Stomach smooth muscle (tissue), 2 donors: ENCODE results near the gene UHRF1.

Experiments
- H3K27ac ChIP-seq: one replicate; pipeline ENCODE4 v1.7.0; 2013; ENCODE audit warnings: mild to moderate bottlenecking, low read length, inconsistent platforms
- H3K27me3 ChIP-seq, 2 donors: one replicate each; pipeline ENCODE4 v1.7.0; 2013; ENCODE audit warnings: low read length in 2 of 2; ENCODE audit not compliant: insufficient read depth in 2 of 2, control insufficient read depth in 1 of 2
- H3K36me3 ChIP-seq, 2 donors: one replicate each; pipeline ENCODE4 v1.7.0; 2013; ENCODE audit warnings: low read length in 2 of 2; ENCODE audit not compliant: control insufficient read depth in 2 of 2, insufficient read depth in 2 of 2
- H3K4me1 ChIP-seq: one replicate; pipeline ENCODE4 v1.7.0; 2013; ENCODE audit warnings: low read length; ENCODE audit not compliant: control insufficient read depth, insufficient read depth
- H3K4me3 ChIP-seq, 2 donors: one replicate each; pipeline ENCODE4 v1.7.0; 2013; ENCODE audit warnings: low read length in 2 of 2
- H3K9ac ChIP-seq, 2 donors: one replicate each; pipeline ENCODE4 v1.7.0; 2013; ENCODE audit warnings: low read length in 2 of 2, mild to moderate bottlenecking in 1 of 2
- H3K9me3 ChIP-seq, 2 donors: one replicate each; pipeline ENCODE4 v1.7.0; 2013; ENCODE audit warnings: low read length in 2 of 2; ENCODE audit not compliant: control insufficient read depth in 2 of 2
- donor health status: healthy.
- donor health status: Pancreatic carcinoma.

Gene UHRF1

DNA sequence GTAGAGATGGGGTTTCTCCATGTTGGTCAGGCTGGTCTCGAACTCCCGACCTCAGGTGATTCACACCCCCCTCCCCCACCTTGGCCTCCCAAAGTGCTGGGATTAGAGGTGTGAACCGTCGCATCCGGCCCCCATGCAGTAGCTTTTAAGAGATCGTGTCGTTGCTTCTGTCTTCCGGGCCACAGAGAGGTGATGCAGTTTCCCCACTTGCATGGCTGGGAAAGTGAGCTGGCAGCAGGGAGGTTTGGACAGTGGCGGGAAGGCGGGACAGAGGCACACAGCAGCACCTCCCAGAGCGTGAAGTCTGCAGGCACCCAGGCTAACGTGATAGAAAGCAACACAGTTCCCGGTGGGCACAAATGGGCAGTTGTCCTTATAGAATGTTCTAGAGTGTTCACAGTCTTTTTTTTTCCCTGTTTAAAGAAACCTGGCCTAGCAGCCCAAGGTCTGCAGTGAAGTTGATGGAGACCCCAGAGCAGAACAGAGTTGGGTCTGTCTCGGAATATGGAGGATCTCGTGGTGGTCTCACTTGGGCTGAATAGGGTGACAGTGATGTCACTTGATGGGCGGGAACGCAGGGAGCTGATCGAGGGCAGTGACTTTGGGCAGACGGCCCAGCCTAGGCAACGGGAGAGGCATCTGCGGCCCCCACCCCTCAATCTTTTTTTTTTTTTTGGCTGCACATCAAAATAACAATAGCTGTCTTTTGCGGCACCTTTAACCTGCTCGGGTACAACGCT lies 4.9 kb downstream of the UHRF1 start:
- H3K4me1 ChIP-seq = peaks cover 25% of the 10 kb centered on the region

DNA sequence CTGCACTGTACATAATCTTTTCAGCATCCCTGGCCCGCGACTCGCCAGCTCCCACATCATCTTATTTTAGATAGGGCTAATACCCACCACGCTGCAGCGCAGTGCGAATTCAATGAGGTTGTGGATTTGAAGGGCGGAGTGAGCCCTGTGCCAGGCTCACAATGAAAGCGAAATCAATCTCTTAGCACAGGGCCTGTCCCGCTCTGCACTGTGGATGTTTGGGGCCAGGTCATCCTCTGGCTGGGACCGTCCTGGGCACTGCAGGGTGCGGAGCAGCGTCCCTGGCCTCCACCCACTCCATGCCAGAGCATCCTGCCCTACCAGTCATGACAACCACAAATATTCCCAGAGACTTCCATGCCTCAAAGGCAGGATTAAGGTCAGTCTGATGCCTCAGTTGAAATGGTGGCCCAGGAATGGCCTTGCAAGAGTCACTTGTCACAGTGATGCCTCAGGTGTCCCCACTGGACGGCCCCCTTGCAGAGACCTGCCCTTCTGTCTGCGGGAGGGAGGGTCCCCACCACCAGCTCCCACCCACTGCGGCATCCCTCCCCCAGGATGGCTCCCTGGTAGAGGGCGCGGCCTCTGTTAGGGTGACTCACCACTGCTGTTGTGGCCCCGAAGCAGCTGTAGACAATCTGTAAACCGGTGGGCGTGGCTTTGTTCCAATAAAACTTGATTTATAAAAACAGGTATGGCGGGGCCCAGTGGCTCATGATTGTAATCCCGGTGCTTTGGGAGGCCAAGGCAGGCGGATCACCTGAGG lies 5.6 kb downstream of the UHRF1 start:
- Histone ChIP-seq H3K9ac (no peak overlapping the region), H3K36me3 (no peaks in the 10 kb centered on the region), H3K27me3 (no peaks in the 10 kb centered on the region), H3K4me3 (no peak overlapping the region), H3K27ac (no peak overlapping the region), H3K9me3 (no peaks in the 10 kb centered on the region), H3K4me1 (peaks cover 19% of the 10 kb centered on the region)

More for the DNA sequence above, 4.9 kb downstream of the UHRF1 start:
- Histone ChIP-seq H3K9me3 (no peaks in the 10 kb centered on the region), H3K27me3 (peaks cover 0 to 5% of the 10 kb centered on the region in 2 donors), H3K4me3 (no peak overlapping the region), H3K27ac (no peak overlapping the region), H3K9ac (no peak overlapping the region), H3K36me3 (no peaks in the 10 kb centered on the region)

DNA sequence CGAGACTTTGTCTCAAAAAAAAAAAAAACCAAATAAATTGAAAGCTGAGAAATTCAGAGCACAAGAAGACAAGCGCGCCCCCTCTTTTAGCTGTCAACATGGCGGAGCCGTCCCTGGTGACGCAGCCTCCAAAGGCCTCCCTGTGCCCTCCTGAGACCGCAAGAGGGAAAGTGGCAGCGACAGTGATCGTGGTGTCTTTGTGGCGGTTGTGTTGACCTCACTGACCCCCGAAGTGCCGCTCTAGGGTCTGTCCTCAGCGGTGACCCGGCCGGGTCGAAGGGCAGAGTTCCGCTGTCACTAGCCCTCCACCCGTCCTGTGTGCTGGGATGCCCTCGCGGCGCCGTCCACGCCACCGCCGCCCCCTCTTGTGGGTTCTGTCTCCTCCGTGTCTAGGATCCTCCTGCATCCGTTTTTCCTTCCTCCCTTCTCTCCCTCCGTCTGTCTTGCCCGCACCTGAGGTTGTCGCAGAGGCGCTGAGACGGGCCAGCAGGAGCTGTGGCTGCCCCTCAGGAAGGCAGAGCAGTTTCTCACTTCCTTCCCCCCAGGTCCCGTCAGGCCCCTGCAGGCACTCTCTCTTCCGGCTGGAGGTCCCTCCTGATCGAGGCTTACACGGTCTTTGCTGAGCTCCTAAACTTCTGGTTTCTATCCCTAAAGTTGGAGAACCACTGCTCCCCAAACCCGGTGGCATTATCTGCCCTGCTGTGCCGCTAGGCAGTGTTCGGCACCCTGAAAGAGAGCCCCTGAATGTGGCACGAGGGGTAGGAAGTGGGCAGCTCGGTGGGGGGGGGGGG lies 7.2 kb downstream of the UHRF1 start:
- H3K9ac ChIP-seq = no peak overlapping the region
- peak overlapping the region in 1 of 2 donors; percentile 15 for H3K4me3 ChIP-seq
- no peaks in the 10 kb centered on the region for H3K27me3 ChIP-seq
- no peaks in the 10 kb centered on the region for H3K9me3 ChIP-seq
- H3K27ac ChIP-seq = no peak overlapping the region
- H3K36me3 ChIP-seq = no peaks in the 10 kb centered on the region
- H3K4me1 ChIP-seq = peaks cover 7% of the 10 kb centered on the region

DNA sequence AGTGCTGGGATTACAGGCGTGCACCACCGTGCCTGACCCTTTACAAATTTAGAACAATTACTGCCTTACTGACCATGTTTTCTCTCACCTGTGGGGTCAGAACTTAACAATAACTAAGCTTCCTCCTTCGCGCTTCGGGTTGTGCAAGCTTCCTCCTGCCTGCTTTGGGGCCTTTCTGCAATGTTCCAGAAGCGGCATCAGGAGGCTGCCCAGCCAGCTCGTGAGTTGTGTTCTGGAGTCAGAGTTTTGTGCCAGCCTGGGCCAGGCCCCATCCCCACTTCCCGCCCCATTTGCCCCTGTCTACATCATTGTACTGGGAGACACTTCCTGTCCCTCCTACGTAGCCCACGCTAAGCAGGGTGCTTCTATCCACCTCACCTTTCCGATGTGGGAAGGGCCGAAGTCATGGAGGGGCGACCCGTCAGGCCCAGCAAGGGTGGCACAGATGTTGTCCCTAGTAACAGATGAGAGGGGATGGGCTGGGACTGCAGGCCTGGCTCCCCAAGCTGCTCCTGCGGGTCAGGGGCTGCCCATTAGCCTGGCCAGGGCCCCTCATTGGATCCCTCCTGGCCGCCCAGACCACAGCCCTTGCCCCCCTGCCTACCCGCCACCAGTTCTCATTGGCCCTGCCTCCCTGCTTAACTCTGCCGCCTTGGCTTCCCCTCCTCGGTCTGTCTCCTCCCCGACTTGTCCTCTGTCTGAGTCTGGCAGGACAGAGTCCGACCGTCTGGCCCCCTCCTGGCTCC lies 13.4 kb downstream of the UHRF1 start:
- Histone ChIP-seq H3K9ac (no peak overlapping the region), H3K36me3 (no peaks in the 10 kb centered on the region), H3K9me3 (no peaks in the 10 kb centered on the region), H3K27ac (no peak overlapping the region), H3K4me1 (no peaks in the 10 kb centered on the region), H3K27me3 (no peaks in the 10 kb centered on the region), H3K4me3 (no peak overlapping the region)

DNA sequence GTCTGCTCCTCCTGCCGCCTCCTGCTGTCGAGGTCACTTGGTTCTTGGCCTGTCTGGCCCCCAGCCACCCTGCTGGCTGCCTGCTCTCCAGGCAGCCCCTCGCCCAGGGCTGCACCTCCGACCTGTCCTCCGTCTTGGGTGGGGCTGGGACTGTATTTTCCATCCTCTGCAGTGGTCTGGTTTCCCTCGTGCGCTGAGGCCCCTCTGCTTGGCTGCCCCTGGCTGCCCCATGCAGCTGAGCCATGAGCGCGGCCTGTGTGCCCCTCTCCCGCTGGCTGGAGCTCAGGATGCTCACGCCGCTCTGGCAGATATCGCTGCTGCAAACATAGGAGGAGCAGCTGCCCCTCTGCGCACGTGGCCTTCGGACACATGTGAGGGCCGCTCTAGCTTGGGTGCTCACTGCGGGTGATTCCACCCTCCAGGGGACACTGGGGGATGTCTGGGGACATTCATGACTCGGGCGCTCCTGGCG lies 14.0 kb downstream of the UHRF1 start:
- H3K4me1 ChIP-seq = no peaks in the 10 kb centered on the region
- no peak overlapping the region for H3K9ac ChIP-seq
- H3K27ac ChIP-seq = no peak overlapping the region
- no peak overlapping the region for H3K4me3 ChIP-seq
- no peaks in the 10 kb centered on the region for H3K36me3 ChIP-seq
- H3K9me3 ChIP-seq = no peaks in the 10 kb centered on the region
- no peaks in the 10 kb centered on the region for H3K27me3 ChIP-seq

DNA sequence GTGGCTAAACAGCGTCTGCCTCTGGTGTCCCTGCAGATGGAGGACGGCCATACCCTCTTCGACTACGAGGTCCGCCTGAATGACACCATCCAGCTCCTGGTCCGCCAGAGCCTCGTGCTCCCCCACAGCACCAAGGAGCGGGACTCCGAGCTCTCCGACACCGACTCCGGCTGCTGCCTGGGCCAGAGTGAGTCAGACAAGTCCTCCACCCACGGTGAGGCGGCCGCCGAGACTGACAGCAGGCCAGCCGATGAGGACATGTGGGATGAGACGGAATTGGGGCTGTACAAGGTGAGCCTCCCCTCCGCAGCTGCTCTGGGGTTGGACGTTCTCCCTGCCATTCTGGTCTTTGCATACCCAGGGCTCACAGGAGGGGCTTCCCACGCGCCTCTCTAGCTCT lies 19.9 kb downstream of the UHRF1 start:
- no peak overlapping the region for H3K27ac ChIP-seq
- H3K27me3 ChIP-seq = no peaks in the 10 kb centered on the region
- no peaks in the 10 kb centered on the region for H3K4me1 ChIP-seq
- no peak overlapping the region for H3K4me3 ChIP-seq
- H3K9me3 ChIP-seq = no peaks in the 10 kb centered on the region
- H3K36me3 ChIP-seq = no peaks in the 10 kb centered on the region
- no peak overlapping the region for H3K9ac ChIP-seq

DNA sequence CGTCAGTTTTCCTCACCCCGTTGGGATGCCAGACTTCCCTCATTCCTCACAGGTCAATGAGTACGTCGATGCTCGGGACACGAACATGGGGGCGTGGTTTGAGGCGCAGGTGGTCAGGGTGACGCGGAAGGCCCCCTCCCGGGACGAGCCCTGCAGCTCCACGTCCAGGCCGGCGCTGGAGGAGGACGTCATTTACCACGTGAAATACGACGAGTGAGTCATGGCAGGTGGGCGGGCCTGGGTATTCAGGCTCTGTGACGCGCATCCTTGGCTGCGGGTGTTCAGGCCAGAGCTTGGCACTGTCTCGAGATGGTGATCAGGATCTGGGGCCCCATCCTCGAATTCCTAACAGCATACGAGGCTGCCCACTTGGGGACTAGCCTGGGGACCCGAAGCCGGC lies 21.4 kb downstream of the UHRF1 start:
- Histone ChIP-seq H3K9me3 (no peaks in the 10 kb centered on the region), H3K4me1 (no peaks in the 10 kb centered on the region), H3K9ac (no peak overlapping the region), H3K27me3 (no peaks in the 10 kb centered on the region), H3K36me3 (no peaks in the 10 kb centered on the region), H3K4me3 (no peak overlapping the region), H3K27ac (no peak overlapping the region)

DNA sequence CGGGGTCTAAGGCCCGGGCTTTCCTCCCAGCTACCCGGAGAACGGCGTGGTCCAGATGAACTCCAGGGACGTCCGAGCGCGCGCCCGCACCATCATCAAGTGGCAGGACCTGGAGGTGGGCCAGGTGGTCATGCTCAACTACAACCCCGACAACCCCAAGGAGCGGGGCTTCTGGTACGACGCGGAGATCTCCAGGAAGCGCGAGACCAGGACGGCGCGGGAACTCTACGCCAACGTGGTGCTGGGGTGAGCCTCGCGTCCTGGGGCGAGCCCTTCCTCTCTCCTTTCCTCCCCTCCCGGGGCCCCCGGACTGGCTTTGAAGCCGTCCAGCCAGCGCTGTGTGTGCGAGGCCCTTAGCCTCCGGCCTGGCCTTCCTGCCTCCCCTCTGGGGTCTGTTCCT lies 23.4 kb downstream of the UHRF1 start:
- no peak overlapping the region for H3K27ac ChIP-seq
- H3K27me3 ChIP-seq = no peaks in the 10 kb centered on the region
- H3K4me3 ChIP-seq = no peak overlapping the region
- H3K9me3 ChIP-seq = no peaks in the 10 kb centered on the region
- H3K9ac ChIP-seq = no peak overlapping the region
- H3K36me3 ChIP-seq = no peaks in the 10 kb centered on the region
- no peaks in the 10 kb centered on the region for H3K4me1 ChIP-seq

DNA sequence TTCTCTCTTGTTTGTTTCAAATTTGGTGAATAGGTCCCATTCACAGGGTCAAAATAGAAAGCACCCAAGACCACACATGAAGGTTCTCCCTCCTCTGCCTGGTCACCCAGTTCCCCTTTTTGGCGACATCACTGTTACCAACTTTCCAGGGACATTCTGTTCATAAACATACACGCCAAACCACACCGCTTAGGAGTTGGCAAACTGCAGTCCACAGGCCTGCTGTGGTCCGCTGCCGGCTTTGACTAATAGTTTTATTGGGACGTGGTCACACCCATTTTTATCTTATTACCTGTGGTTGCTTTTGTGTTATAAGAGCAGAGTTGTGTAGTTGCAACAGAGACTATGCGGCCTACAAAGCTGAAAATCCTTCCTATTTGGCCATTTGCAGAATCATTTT lies 24.2 kb downstream of the UHRF1 start:
- Histone ChIP-seq H3K27me3 (no peaks in the 10 kb centered on the region), H3K36me3 (no peaks in the 10 kb centered on the region), H3K9ac (no peak overlapping the region), H3K4me3 (no peak overlapping the region), H3K4me1 (no peaks in the 10 kb centered on the region), H3K27ac (no peak overlapping the region), H3K9me3 (no peaks in the 10 kb centered on the region)

DNA sequence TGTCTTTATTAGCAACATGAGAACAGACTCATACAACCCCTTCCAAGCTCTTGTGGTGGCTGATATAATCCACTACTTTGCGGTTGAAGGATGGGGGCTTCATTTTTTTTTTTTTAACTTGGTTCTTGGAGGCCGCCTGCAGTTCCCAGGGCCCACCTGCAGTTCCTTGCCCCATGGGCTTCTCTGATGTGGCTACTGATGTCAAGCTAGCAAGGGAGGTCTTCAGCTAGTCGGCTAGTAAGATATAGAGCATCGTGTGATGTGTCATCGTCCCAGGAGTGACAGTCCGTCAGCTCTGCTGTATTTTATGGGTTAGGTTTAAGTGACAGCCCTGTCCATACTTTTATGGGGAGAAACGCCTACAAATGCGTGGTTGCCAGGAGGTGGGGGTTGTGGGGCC lies 26.1 kb downstream of the UHRF1 start:
- Histone ChIP-seq H3K9ac (no peak overlapping the region), H3K9me3 (no peaks in the 10 kb centered on the region), H3K4me3 (no peak overlapping the region), H3K27me3 (no peaks in the 10 kb centered on the region), H3K27ac (no peak overlapping the region), H3K36me3 (no peaks in the 10 kb centered on the region), H3K4me1 (no peaks in the 10 kb centered on the region)
